GM18505 (cell line): ENCODE data around the gene ALDH8A1.

Experiments
- ATAC-seq: cut with Tn5 transposase; IDR thresholded peaks from one replicate; pipeline ENCODE4 v1.9.1; 2021; ENCODE audit not compliant: unreplicated experiment
- POLR2A ChIP-seq: IDR thresholded peaks from 4 replicates; pipeline ENCODE4 v1.6.1; 2011; ENCODE audit warnings: borderline replicate concordance; ENCODE audit not compliant: insufficient read depth, insufficient read length; ENCODE audit errors: extremely low read depth

Gene ALDH8A1

GRCh38 chr6:134938896-134939295, 11.0 kb downstream of the ALDH8A1 start:
- TF ChIP-seq POLR2A = no peak
- ATAC-seq = no peak

- TF ChIP-seq POLR2A = no peak
- no peak for ATAC-seq
Measured at GRCh38 chr6:134937426-134937825, 12.5 kb downstream of the ALDH8A1 start.

DNA sequence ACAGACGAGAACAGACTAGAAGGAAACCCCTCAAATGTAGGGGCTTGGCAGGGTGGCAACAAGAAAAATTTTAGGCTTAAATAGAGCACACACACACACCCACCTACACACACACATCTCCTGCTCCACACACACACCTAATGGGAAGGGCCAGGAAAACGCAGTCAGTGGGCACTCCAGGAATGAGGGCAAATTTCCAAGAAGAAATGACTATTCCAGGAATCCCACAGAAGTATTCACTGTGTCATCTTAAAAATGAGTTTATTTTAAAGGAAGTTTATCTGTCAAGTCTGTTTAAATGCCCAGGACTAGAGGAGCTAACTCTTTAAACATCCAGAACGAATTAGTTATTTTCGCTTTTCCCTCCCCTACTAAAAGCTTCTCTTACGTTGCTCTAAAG, 13.0 kb downstream of the ALDH8A1 start:
- no peak for TF ChIP-seq POLR2A
- no peak for ATAC-seq

DNA sequence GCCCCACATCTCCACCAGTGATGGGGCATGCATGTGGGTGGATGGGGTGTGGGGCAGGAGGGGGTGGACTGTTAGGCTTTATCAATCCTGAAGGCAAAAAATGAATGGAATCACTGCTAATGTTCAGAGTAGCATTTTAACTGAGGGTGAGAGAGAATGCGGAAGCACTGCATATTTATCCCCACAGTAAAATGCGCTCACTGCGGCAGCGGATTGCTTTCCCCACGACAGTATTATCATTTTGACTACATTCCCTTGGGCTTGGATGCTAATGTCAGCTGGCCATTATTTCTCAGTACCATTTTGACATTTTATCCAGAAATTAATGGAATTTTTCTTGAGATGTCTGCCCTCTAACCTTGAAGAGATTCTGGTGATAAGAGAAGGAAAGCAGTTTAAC, 13.4 kb downstream of the ALDH8A1 start:
- TF ChIP-seq POLR2A = no peak
- ATAC-seq = no peak

- no peak for TF ChIP-seq POLR2A
- ATAC-seq = no peak
Measured at GRCh38 chr6:134934793-134935485, 15.0 kb downstream of the ALDH8A1 start.

- no peak for ATAC-seq
- TF ChIP-seq POLR2A = no peak
Measured at GRCh38 chr6:134932535-134933470, 17.1 kb downstream of the ALDH8A1 start.

- no peak for TF ChIP-seq POLR2A
- ATAC-seq = no peak
Measured at GRCh38 chr6:134932098-134932497, 17.8 kb downstream of the ALDH8A1 start.

DNA sequence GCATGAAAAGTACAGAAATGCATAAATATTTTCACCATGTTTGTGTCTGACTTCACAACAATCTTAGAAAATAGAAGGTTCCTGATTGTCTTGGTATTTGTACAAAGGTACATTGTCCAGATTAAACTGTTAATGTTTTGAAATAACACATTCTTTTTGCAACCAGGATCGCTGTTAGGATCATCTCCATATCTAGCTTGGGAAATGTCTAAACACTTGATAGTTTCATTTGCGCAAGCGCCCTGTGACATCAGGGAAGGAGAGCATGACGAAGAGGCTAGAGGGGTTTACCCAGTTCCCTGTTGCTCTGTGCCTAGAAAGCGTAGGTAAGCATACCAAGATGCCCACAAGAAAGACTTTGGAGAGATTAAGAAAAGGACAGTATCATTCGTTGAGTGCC, 19.4 kb downstream of the ALDH8A1 start:
- ATAC-seq = no peak
- TF ChIP-seq POLR2A = no peak

DNA sequence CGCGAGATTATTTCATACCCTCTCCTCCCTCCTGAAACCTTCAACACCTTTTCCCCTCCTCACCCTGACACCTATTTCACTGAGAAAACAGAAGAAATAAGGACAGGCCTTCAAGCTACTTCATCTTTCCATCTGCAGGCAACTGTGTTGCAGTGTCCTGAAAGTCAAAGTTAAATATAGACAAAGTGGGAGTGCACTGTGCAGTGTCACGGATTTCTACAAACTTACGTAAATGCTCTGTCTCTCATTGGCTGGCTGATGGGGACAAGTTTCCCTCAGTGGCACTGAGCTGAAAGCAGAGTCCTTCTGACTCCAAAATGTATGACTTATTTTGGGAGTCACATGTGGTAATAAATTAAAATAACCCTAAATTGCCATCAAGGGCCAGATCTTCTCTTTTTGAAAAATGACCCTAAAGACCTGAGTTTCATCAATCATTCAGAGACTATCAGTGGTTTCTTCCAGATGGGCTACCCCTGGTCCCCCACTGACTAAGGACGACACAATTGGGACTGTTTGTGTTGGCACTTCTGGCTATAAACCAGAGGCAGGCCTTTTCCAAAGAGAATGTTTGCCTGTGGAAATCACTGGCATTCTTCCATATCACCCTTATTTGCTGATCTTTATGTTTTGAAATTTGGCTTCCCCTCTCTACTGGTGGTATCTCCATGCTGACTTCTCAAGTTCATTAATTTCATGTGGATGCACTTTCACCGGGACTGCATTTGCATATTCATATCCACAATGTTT, 21.6 kb downstream of the ALDH8A1 start:
- ATAC-seq = no peak
- TF ChIP-seq POLR2A = no peak

GRCh38 chr6:134925800-134926199, 24.1 kb downstream of the ALDH8A1 start:
- no peak for ATAC-seq
- TF ChIP-seq POLR2A = no peak

DNA sequence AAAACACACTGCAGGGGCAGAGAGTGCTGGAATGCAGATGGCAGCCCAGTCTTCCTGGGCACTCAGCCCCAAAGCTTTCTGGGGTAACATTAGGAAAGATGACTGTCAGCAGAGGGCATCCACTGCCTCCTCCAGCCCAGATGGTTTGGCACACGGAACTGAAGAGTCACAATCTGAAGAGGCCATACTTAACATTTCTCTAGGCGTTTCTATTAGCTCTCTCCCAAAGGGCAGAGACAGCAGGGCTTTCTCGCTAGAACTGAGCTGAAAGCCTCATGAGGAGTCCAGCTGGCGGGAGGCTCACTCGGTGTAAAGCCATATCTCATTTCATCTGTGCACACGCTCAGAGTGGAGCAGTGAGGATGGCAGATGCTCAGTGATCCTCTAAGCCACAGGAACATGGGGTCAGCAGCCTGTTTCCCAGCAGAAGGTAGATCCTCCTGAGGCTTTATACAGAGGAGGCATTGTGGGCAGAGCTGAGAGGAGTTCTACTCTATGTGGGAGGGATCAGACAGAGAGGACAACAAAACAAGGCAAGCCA, 28.1 kb downstream of the ALDH8A1 start:
- TF ChIP-seq POLR2A = no peak
- ATAC-seq = no peak

- TF ChIP-seq POLR2A = no peak
- ATAC-seq = no peak
Measured at GRCh38 chr6:134921276-134921675, 28.6 kb downstream of the ALDH8A1 start.

DNA sequence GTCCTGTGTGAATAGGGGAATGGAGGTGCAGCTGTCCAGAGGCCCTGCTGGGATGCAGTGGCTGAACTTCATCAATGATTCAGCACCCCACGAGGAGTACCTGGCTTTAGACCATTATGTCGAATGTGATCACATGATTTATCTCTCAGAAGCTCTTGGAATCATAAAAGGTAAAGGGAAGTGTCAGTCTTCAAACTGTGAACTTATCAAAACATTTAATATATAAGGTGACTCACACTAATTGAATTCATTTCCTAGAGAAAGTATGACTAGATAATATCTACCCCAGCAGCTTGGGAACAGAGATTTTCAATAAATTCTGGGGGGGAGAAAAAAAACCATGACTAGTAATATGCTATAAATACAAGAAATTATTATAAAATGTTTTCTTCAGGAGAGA, 29.5 kb downstream of the ALDH8A1 start:
- no peak for ATAC-seq
- TF ChIP-seq POLR2A = no peak

GRCh38 chr6:134918418-134918961, 31.4 kb downstream of the ALDH8A1 start:
- TF ChIP-seq POLR2A = no peak
- ATAC-seq = no peak

- no peak for ATAC-seq
- no peak for TF ChIP-seq POLR2A
Measured at GRCh38 chr6:134911547-134911946, 38.4 kb downstream of the ALDH8A1 start.
